Measurements from ENCODE around the gene ZNF414.
A peak's percentile ranks its signal among the peaks of the same experiment; 100 is the strongest.

ZNF414 gene

GRCh38 chr19:8489561-8490394 lies 24.2 kb downstream of the ZNF414 start:
- DNase-seq: no peak

DNA sequence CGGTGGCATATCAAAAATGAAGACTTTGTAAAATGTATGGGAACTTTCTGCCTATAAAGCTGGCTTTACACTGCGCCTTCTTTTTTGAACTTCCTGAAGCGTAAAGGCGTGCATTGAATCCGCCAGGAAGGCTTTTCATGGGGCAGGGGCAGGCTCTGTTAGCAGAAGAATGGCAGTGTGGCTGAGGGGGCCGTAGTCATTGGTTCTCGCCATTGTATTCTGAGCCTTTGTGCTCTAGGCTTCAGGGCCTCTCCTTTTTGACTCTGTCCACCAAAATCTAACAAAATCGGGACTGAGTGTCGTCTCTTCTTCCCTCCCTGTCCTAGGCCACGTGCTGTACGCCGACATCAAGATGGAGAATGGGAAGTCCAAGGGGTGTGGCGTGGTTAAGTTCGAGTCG lies 25.6 kb downstream of the ZNF414 start:
- DNase-seq: no peak

DNA sequence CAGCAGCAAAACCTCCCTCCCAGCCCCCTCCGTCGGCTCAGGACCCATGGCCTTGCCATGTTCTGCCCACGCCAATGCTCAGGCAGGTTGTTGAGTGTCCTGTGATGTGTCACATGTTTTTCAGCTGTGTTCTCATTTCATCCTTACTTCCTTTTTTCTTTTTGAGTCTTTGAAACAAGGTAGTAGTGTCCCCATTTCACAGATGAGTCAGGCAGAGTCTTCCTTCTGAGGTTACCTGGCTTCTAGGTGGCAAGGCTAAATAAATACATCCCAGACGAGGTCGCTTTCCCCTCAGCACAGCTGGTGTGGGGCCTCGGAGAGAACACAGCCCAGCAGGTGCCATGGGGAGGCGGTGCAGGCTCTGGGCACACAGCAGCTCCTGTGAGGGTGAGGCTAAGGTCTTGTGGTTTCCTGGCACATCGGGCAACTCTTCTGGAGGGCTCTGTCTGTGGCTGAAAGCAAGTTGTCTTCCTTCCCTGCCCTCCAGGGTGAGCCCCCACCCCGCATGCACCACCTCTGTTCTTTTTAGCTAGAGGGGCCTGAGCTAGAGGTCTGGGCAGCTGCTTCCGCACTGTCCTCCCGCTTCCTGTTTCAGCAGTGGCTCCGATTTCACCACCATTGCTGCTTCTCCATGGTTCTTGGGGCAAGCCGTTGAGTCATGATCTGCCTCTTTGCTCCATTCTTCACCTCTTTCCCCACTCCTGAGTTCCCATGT lies 26.7 kb downstream of the ZNF414 start:
- peak; percentile 70 for DNase-seq

- DNase-seq: no peak
Observed at GRCh38 chr19:8486661-8487136, 27.3 kb downstream of the ZNF414 start.

DNA sequence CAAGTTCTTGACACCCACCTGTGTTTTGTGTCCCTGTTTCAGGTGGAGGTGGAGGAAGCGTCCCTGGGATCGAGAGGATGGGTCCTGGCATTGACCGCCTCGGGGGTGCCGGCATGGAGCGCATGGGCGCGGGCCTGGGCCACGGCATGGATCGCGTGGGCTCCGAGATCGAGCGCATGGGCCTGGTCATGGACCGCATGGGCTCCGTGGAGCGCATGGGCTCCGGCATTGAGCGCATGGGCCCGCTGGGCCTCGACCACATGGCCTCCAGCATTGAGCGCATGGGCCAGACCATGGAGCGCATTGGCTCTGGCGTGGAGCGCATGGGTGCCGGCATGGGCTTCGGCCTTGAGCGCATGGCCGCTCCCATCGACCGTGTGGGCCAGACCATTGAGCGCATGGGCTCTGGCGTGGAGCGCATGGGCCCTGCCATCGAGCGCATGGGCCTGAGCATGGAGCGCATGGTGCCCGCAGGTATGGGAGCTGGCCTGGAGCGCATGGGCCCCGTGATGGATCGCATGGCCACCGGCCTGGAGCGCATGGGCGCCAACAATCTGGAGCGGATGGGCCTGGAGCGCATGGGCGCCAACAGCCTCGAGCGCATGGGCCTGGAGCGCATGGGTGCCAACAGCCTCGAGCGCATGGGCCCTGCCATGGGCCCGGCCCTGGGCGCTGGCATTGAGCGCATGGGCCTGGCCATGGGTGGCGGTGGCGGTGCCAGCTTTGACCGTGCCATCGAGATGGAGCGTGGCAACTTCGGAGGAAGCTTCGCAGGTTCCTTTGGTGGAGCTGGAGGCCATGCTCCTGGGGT lies 28.2 kb downstream of the ZNF414 start:
- no peak for DNase-seq

- DNase-seq: peak; percentile 50
Observed at GRCh38 chr19:8484331-8484894, 29.6 kb downstream of the ZNF414 start.

- DNase-seq: no peak
Observed at GRCh38 chr19:8483165-8483564, 30.8 kb downstream of the ZNF414 start.

- DNase-seq: no peak
Observed at GRCh38 chr19:8482696-8483095, 31.3 kb downstream of the ZNF414 start.

- no peak for DNase-seq
Observed at GRCh38 chr19:8481616-8482015, 32.4 kb downstream of the ZNF414 start.

DNA sequence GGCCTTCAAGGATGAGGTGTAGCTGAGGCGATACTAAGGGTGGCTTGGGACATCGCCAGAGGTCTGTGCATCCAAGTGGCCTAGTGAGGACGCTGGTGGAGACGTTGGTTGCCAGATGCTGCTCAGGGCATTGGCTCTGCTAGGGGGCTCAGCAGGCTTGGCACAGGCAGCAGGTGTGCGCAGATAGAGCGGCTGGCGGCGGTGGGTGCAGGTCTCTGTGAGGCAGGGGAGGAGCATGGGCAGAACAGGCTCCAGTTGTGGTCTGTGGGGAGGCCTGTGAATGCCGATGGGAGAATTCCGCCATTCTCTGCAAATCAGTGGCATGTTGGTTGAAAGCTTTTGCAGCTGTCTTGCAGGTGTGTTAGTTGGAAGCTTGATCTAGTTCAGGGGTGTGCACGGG lies 32.8 kb downstream of the ZNF414 start:
- no peak for DNase-seq

- DNase-seq: no peak
Observed at GRCh38 chr19:8478598-8478997, 35.4 kb downstream of the ZNF414 start.

DNA sequence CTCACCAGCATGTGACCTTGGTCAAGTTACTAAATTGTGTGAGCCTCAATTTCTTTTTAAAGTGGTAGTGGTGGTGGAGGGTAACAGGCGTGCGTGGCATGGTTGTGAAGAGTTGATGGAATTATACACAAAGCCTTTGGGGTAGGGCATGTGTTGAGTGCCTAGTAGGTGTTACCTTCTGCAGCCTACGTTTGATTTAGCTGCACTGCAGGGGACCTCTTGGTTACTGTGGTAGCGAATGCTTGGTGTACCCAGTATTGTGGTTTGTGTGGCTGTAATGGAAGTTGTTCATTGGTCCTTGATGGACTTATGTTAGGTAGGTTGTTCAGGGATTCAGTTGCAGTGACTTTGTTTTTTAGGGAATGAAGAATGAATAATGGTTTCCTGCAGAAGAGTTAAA lies 36.1 kb downstream of the ZNF414 start:
- no peak for DNase-seq

DNA sequence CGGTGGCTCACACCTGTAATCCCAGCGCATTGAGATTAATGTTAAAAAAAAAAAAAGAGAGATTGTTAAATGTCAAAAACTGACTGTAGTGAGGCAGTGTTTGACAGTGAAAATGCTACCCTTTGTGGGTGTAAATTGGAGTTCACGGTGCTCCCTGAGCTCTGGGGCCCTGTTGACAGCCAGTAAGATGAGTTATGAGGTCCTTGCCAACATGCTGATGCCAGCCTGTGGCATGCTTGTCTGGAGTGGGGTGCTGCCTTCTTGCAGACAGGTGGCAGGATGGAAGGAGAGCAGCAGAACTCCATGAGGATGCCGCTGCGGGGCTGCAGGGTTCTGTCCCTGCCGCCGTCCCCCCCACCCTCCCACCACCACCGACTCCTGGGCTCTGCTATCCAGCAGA lies 37.4 kb downstream of the ZNF414 start:
- DNase-seq: no peak

DNA sequence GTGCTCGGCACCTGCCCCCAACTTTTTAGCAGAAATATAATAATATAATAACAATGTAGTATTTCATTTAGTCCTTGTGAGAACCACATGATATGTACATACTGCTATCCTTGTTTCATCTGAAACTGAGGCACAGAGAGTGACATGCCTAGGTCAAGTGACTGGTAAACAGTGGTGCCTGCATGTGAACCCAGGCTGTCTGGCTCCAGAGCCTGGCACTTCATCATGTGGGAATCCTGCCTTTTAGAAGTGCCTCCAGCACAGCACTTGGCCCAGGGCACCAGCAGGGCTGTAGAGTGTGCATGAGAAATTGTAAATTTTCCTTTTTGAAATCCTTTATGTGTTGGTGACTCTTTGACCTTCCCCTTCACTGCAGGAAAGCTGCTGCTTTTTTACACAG lies 39.0 kb downstream of the ZNF414 start:
- DNase-seq: no peak

DNA sequence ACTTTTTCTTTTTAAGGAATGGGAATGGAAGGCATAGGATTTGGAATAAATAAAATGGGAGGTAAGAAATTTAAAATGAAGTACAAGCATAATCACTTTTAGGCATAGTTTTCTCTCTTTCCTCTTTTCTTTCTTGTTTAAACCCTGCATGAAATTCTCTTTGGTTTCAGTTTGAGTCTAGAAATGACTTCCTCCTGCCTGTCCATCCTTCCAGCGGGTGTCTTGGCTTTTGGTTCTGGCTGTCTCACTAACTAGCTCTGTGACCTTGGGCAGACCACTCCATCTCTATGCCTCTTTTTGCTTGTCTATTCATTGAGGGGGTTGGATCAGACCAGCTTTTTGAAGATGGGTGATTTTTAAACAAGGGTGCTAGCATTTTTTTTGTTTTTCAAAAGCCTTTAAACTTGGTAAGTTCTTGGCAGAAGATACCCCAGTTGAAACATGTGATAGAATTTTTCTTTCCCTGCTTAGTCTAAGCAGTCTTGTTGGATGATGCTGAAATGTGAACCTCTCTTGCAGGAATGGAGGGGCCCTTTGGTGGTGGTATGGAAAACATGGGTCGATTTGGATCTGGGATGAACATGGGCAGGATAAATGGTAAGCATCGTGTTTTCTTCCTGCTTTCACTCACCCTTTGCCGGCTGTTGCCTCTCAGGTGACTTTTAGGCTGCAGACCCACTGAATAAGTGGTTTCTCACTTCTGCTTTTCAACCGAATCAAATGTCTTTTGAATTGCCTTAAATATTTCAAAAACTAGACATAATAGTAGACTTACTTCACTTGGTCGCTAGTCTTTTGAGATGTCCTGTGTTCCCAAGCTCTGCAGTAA lies 40.1 kb downstream of the ZNF414 start:
- DNase-seq: no peak

DNA sequence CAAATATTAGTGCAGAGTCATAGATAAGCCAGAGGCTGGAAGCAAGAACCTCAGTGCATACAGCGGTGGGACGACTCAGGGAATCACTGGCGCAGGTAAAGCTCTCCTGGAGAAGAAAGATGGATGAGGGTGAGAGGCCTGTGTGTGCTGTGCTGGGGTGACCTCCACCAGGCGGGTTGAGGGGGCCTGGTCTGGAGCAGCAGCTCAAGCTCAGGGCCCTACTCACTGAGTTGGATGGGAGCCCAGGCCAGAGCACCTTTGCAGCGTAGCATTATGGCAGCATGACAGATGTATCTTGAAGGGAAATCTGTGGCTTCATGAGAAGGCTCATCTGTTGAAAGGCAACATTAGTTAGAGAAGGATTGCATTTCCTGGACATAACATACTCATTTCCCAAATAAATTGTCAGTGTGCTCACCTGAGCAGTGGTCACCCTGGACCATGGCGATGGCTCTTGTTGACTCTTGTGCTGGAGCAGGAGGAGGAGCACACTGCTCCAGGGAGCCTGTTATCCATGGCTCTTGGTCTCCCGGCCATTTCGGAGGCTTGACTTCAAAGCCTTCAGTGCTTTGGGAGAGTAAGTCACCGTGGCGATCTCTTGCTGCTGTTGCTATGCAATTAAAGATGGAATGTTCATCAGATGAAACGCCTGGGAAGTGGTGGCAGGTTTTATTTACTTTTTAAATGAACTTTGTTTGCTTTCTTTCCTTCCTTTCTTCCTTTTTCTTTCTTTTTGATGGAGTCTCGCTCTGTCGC lies 44.2 kb downstream of the ZNF414 start:
- no peak for DNase-seq

DNA sequence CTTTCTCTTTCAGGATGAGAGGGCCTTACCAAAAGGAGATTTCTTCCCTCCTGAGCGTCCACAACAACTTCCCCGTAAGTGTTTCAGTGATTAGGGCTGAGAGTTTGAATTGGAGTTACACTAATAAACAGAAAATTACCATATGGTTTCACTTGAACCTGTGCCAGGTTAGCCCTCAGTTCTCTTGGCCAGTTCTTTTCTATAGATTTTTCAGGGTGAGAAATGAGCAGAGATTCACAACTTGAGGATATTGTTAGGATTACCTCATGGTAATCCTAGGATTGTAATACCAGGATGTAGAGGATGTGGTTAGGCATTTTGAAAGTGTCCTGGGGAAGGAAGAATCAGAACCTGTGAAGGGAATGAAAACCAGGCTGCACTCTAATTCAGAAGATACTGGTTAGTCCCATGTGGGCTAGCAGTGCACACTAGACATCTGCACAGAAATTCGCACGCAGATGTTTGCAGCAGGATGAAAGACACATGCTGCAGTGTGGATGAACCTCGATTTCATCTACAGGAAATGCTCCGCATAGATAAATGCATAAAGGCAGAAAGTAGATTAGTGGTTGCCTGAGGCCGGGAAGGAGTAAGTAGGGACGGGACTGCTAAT lies 45.1 kb downstream of the ZNF414 start:
- no peak for DNase-seq

GRCh38 chr19:8468124-8468523 lies 45.8 kb downstream of the ZNF414 start:
- DNase-seq: no peak

DNA sequence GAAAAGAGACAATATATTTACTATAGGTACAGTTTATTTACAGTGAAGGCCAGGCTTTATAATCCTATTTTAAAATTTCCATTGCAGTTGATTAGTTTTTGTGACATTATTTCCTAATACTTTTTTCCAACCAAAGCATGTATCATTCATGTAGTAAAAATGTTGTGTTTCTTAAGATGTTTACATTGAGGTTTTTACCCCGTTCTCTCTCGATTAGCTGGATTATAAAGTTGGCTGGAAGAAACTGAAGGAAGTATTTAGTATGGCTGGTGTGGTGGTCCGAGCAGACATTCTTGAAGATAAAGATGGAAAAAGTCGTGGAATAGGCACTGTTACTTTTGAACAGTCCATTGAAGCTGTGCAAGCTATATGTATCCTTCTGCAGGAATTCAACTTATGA lies 47.9 kb downstream of the ZNF414 start:
- DNase-seq: no peak

- no peak for DNase-seq
Observed at GRCh38 chr19:8463365-8463764, 50.6 kb downstream of the ZNF414 start.

GRCh38 chr19:8462571-8462970 lies 51.4 kb downstream of the ZNF414 start:
- no peak for DNase-seq
